Stimulated activated naive B cell treated with anti-CD40 and anti-IgM and Interleukin-4, amounts not matched to agents 10 μg/mL and 1 μg/mL and 100 μg/mL, for 72 hours (primary cell): Measurements from ENCODE around the gene EFCAB13.
A peak's percentile ranks its signal among the peaks of the same experiment; 100 is the strongest.

Experiments used
- ATAC-seq, 2 donors: fragments of 150-1000 bp; cut with Tn5 transposase; replicated peaks; 2 replicates each; pipeline ENCODE4 v1.10.0; 2021; ENCODE audit warnings: moderate library complexity in 1 of 2
- DNase-seq: peaks from one replicate; pipeline ENCODE4 v3.0.0; 2021
- H3K27ac Mint-ChIP-seq: one replicate; pipeline ENCODE4 v1.8.0; 2022; ENCODE audit warnings: mild to moderate bottlenecking, mixed read lengths
- H3K27me3 Mint-ChIP-seq, 2 donors: one replicate each; pipeline ENCODE4 v1.8.0; 2022; ENCODE audit warnings: mixed read lengths in 2 of 2
- H3K36me3 Mint-ChIP-seq, 2 donors: one replicate each; pipeline ENCODE4 v1.8.0; 2022; ENCODE audit warnings: mixed read lengths in 2 of 2, mild to moderate bottlenecking in 1 of 2
- H3K4me1 Mint-ChIP-seq, 2 donors: one replicate each; pipeline ENCODE4 v1.8.0; 2022; ENCODE audit warnings: mixed read lengths in 2 of 2, mild to moderate bottlenecking in 1 of 2
- H3K4me3 Mint-ChIP-seq, 2 donors: one replicate each; pipeline ENCODE4 v1.8.0; 2022; ENCODE audit warnings: mild to moderate bottlenecking in 2 of 2, mixed read lengths in 2 of 2, moderate library complexity in 1 of 2
- H3K9me3 Mint-ChIP-seq, 2 donors: one replicate each; pipeline ENCODE4 v1.8.0; 2022; ENCODE audit warnings: mixed read lengths in 2 of 2, mild to moderate bottlenecking in 1 of 2

The EFCAB13 gene

GRCh38 chr17:47287068-47287467, 36.7 kb upstream of the EFCAB13 start:
- H3K36me3 Mint-ChIP-seq: peaks cover 43 to 64% of the 10 kb centered on the region in 2 donors
- peak overlapping the region in 1 of 2 donors; percentile 53 for H3K4me3 Mint-ChIP-seq
- no peak for ATAC-seq
- peaks cover 54 to 76% of the 10 kb centered on the region in 2 donors for H3K4me1 Mint-ChIP-seq
- DNase-seq: no peak
- H3K27ac Mint-ChIP-seq: peak overlapping the region; percentile 96
- no peaks in the 10 kb centered on the region for H3K27me3 Mint-ChIP-seq
- peaks cover 0 to 1% of the 10 kb centered on the region in 2 donors for H3K9me3 Mint-ChIP-seq

- Mint-ChIP-seq H3K4me1 (peaks cover 51 to 77% of the 10 kb centered on the region in 2 donors), H3K4me3 (peak overlapping the region in 1 of 2 donors; percentile 4), H3K9me3 (peaks cover 0 to 1% of the 10 kb centered on the region in 2 donors), H3K36me3 (peaks cover 49 to 66% of the 10 kb centered on the region in 2 donors), H3K27ac (peak overlapping the region; percentile 96), H3K27me3 (no peaks in the 10 kb centered on the region)
- DNase-seq (no peak), ATAC-seq (no peak)
Observed at GRCh38 chr17:47287639-47288038, 36.1 kb upstream of the EFCAB13 start.

- Mint-ChIP-seq H3K9me3 (no peaks in the 10 kb centered on the region), H3K4me3 (no peak overlapping the region), H3K36me3 (peaks cover 44 to 60% of the 10 kb centered on the region in 2 donors), H3K4me1 (peaks cover 52 to 74% of the 10 kb centered on the region in 2 donors), H3K27me3 (no peaks in the 10 kb centered on the region), H3K27ac (peak overlapping the region; percentile 84)
- ATAC-seq: no peak
- DNase-seq: no peak
Observed at GRCh38 chr17:47288531-47289116, 35.1 kb upstream of the EFCAB13 start.

GRCh38 chr17:47289302-47289701, 34.5 kb upstream of the EFCAB13 start:
- peak overlapping the region; percentile 84 for H3K27ac Mint-ChIP-seq
- peaks cover 54 to 74% of the 10 kb centered on the region in 2 donors for H3K4me1 Mint-ChIP-seq
- ATAC-seq (no peak), DNase-seq (no peak)
- H3K9me3 Mint-ChIP-seq: no peaks in the 10 kb centered on the region
- H3K36me3 Mint-ChIP-seq: peaks cover 43 to 55% of the 10 kb centered on the region in 2 donors
- no peaks in the 10 kb centered on the region for H3K27me3 Mint-ChIP-seq
- no peak overlapping the region for H3K4me3 Mint-ChIP-seq

GRCh38 chr17:47290870-47291241, 32.9 kb upstream of the EFCAB13 start:
- Mint-ChIP-seq H3K4me1 (peaks cover 55 to 74% of the 10 kb centered on the region in 2 donors), H3K27me3 (no peaks in the 10 kb centered on the region), H3K9me3 (no peaks in the 10 kb centered on the region), H3K27ac (no peak overlapping the region), H3K36me3 (peaks cover 42 to 62% of the 10 kb centered on the region in 2 donors), H3K4me3 (no peak overlapping the region)
- DNase-seq: no peak
- ATAC-seq: no peak

- DNase-seq (no peak), ATAC-seq (no peak)
- H3K4me1 Mint-ChIP-seq: peaks cover 50 to 74% of the 10 kb centered on the region in 2 donors
- H3K27ac Mint-ChIP-seq: peak overlapping the region; percentile 81
- no peaks in the 10 kb centered on the region for H3K27me3 Mint-ChIP-seq
- no peak overlapping the region for H3K4me3 Mint-ChIP-seq
- H3K9me3 Mint-ChIP-seq: no peaks in the 10 kb centered on the region
- peaks cover 46 to 63% of the 10 kb centered on the region in 2 donors for H3K36me3 Mint-ChIP-seq
Observed at GRCh38 chr17:47291242-47291873, 32.4 kb upstream of the EFCAB13 start.

GRCh38 chr17:47292206-47292605, 31.5 kb upstream of the EFCAB13 start:
- ATAC-seq (no peak), DNase-seq (no peak)
- no peak overlapping the region for H3K4me3 Mint-ChIP-seq
- H3K36me3 Mint-ChIP-seq: peaks cover 51 to 72% of the 10 kb centered on the region in 2 donors
- H3K4me1 Mint-ChIP-seq: peaks cover 42 to 73% of the 10 kb centered on the region in 2 donors
- H3K9me3 Mint-ChIP-seq: no peaks in the 10 kb centered on the region
- H3K27me3 Mint-ChIP-seq: no peaks in the 10 kb centered on the region
- H3K27ac Mint-ChIP-seq: no peak overlapping the region

- peaks cover 25 to 58% of the 10 kb centered on the region in 2 donors for H3K4me1 Mint-ChIP-seq
- H3K36me3 Mint-ChIP-seq: peaks cover 50 to 71% of the 10 kb centered on the region in 2 donors
- ATAC-seq (no peak), DNase-seq (no peak)
- no peaks in the 10 kb centered on the region for H3K27me3 Mint-ChIP-seq
- peak overlapping the region; percentile 85 for H3K27ac Mint-ChIP-seq
- H3K9me3 Mint-ChIP-seq: no peaks in the 10 kb centered on the region
- peak overlapping the region; percentile 44 to 67 for H3K4me3 Mint-ChIP-seq
Observed at GRCh38 chr17:47295037-47295873, 28.5 kb upstream of the EFCAB13 start.

GRCh38 chr17:47295874-47296255, 27.9 kb upstream of the EFCAB13 start:
- no peak overlapping the region for H3K27ac Mint-ChIP-seq
- H3K36me3 Mint-ChIP-seq: peaks cover 54 to 71% of the 10 kb centered on the region in 2 donors
- peaks cover 24 to 57% of the 10 kb centered on the region in 2 donors for H3K4me1 Mint-ChIP-seq
- no peak for DNase-seq
- H3K9me3 Mint-ChIP-seq: no peaks in the 10 kb centered on the region
- ATAC-seq: no peak
- no peak overlapping the region for H3K4me3 Mint-ChIP-seq
- no peaks in the 10 kb centered on the region for H3K27me3 Mint-ChIP-seq

GRCh38 chr17:47297661-47298400, 25.9 kb upstream of the EFCAB13 start:
- H3K27me3 Mint-ChIP-seq: no peaks in the 10 kb centered on the region
- no peak overlapping the region for H3K27ac Mint-ChIP-seq
- H3K4me3 Mint-ChIP-seq: no peak overlapping the region
- H3K9me3 Mint-ChIP-seq: peaks cover 8 to 9% of the 10 kb centered on the region in 2 donors
- DNase-seq: no peak
- H3K36me3 Mint-ChIP-seq: peaks cover 63 to 71% of the 10 kb centered on the region in 2 donors
- ATAC-seq: no peak
- H3K4me1 Mint-ChIP-seq: peaks cover 23 to 49% of the 10 kb centered on the region in 2 donors

- Mint-ChIP-seq H3K27ac (no peak overlapping the region), H3K9me3 (peaks cover 8 to 9% of the 10 kb centered on the region in 2 donors), H3K36me3 (peaks cover 67 to 79% of the 10 kb centered on the region in 2 donors), H3K27me3 (no peaks in the 10 kb centered on the region), H3K4me3 (no peak overlapping the region), H3K4me1 (peaks cover 16 to 42% of the 10 kb centered on the region in 2 donors)
- no peak for DNase-seq
- no peak for ATAC-seq
Observed at GRCh38 chr17:47298712-47299111, 25.0 kb upstream of the EFCAB13 start.

- peaks cover 10 to 35% of the 10 kb centered on the region in 2 donors for H3K4me1 Mint-ChIP-seq
- peaks cover 8 to 9% of the 10 kb centered on the region in 2 donors for H3K9me3 Mint-ChIP-seq
- H3K36me3 Mint-ChIP-seq: peaks cover 72 to 86% of the 10 kb centered on the region in 2 donors
- no peak overlapping the region for H3K27ac Mint-ChIP-seq
- no peak overlapping the region for H3K4me3 Mint-ChIP-seq
- ATAC-seq (no peak), DNase-seq (no peak)
- H3K27me3 Mint-ChIP-seq: no peaks in the 10 kb centered on the region
Observed at GRCh38 chr17:47299239-47299910, 24.4 kb upstream of the EFCAB13 start.

- Mint-ChIP-seq H3K9me3 (peaks cover 9% of the 10 kb centered on the region in 2 donors), H3K4me3 (no peak overlapping the region), H3K27me3 (no peaks in the 10 kb centered on the region), H3K4me1 (peaks cover 7 to 32% of the 10 kb centered on the region in 2 donors), H3K36me3 (peaks cover 72 to 85% of the 10 kb centered on the region in 2 donors), H3K27ac (peak overlapping the region; percentile 32)
- ATAC-seq: no peak
- no peak for DNase-seq
Observed at GRCh38 chr17:47300718-47301117, 23.0 kb upstream of the EFCAB13 start.
